Skeletal muscle tissue (tissue), 4 donors: ENCODE measurements around the gene TMEM181. TPM values are rescaled to one million over a fixed set of nuclear protein-coding genes. Genes with fewer than 3 reads are reported as not detected.
"Not testable (repeated sequence)": the region's sequence is repeated elsewhere in the genome, so short reads cannot be mapped to it uniquely, and the experiment has no call there.

Source experiments
- H3K27ac ChIP-seq: one replicate; pipeline ENCODE4 v1.7.0; 2013; ENCODE audit warnings: mild to moderate bottlenecking, low read depth, low read length, inconsistent platforms
- H3K27me3 ChIP-seq, 3 donors: one replicate each; pipeline ENCODE4 v1.7.0; 2013; ENCODE audit warnings: low read length in 3 of 3; ENCODE audit not compliant: control insufficient read depth in 3 of 3, insufficient read depth in 3 of 3
- H3K36me3 ChIP-seq, 3 donors: one replicate each; pipeline ENCODE4 v1.7.0; 2013; ENCODE audit warnings: low read length in 3 of 3; ENCODE audit not compliant: control insufficient read depth in 3 of 3, insufficient read depth in 3 of 3
- H3K4me1 ChIP-seq, 3 donors: one replicate each; pipeline ENCODE4 v1.7.0; 2013; ENCODE audit warnings: low read length in 3 of 3, mild to moderate bottlenecking in 3 of 3; ENCODE audit not compliant: control insufficient read depth in 3 of 3, insufficient read depth in 3 of 3
- H3K4me3 ChIP-seq, 3 donors: one replicate each; pipeline ENCODE4 v1.7.0; 2013; ENCODE audit warnings: low read length in 3 of 3
- H3K9ac ChIP-seq, 3 donors: one replicate each; pipeline ENCODE4 v1.7.0; 2013; ENCODE audit warnings: low read length in 3 of 3, mild to moderate bottlenecking in 3 of 3, moderate library complexity in 2 of 3, low read depth in 1 of 3
- H3K9me3 ChIP-seq, 3 donors: one replicate each; pipeline ENCODE4 v1.7.0; 2013; ENCODE audit warnings: low read length in 3 of 3; ENCODE audit not compliant: control insufficient read depth in 3 of 3
- total RNA-seq: library from RNA; depleted of rRNA; stranded (reverse); fragments of >200 nt; gene quantifications from one replicate; pipeline ENCODE4 v1.2.3, GENCODE V29; 2014
- donor health status: Osteomylitis.

The TMEM181 gene
- total RNA-seq, 1 donor from 2014 or later: 17.2 TPM

DNA sequence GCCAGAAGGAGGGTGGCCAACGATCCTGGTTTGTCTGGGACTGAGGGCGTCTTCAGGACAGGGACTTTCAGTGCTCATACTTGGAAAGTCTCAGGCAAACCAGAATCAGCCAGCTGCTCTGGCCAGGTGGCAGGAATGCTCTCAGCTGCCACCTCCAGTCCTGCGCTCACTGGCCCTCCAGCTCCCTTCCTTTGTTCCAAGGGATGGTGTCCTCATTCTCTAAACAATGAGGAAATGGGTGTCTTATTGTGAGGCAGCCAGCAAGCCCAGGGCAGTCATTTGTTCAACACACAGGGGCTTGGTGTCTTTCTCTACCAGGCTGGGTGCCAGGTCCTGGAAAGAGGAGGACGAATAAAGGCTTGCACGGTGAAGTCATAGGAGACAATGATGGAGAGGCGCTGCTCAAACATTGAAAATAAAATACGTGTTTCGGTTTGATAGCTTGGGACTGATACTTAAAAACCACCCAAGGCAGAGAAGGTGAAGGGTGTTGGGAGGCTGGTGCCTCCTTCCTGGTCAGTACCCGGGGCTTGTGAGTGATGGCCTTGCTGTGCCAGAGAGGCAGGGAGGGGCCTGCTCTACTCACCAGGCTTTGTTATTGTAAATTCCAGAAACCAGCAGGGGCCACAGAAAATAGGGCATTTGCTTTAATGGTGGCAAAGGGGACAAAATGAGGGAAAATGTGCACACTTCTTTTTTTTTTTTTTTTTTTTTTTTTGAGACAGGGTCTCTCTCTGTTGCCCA lies 11.3 kb upstream of the TMEM181 start:
- no peak overlapping the region for H3K9ac ChIP-seq
- no peaks in the 10 kb centered on the region for H3K36me3 ChIP-seq
- no peaks in the 10 kb centered on the region for H3K4me1 ChIP-seq
- no peak overlapping the region for H3K4me3 ChIP-seq
- peaks cover 0 to 6% (median 3%) of the 10 kb centered on the region in 3 donors for H3K27me3 ChIP-seq
- H3K9me3 ChIP-seq: no peaks in the 10 kb centered on the region
- H3K27ac ChIP-seq: no peak overlapping the region

DNA sequence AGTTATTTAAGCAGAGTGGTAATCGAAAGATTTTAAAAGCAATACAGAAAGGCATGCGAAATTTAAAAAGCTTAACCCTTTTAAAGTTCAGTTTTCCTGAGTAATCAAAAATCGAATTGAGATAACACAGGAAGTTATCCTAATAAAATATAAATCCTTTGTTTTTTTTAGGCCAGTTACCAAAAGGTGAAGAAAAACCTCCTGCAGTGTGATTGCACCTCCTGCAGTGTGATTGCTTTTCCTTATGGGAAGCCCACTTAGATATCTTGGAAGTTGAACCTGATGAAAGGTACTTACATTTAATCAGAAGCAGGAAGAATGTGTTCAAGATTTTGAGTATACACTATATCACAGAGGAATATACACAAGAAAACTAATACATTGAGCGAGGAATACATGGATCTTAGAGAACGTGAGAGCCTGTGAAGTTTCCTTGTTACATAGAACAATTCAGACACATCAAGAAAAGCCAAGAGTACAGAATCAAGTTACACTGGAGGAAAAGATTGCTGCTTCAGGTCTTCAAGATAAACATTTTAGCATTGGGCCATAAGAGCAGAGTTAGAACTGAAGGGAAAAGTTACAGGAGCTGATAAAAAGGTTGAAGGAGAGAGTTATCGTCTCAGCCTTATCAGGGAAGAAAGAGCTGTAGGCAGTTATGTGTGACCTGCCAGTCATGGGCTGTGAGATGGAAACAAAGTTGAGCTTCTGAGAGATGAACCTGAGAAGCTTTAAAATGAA lies 7.7 kb upstream of the TMEM181 start:
- H3K9me3 ChIP-seq: no peaks in the 10 kb centered on the region
- H3K4me3 ChIP-seq: no peak overlapping the region
- no peak overlapping the region for H3K9ac ChIP-seq
- H3K27me3 ChIP-seq: peaks cover 0 to 3% (median 0%) of the 10 kb centered on the region in 3 donors
- H3K36me3 ChIP-seq: no peaks in the 10 kb centered on the region
- H3K4me1 ChIP-seq: no peaks in the 10 kb centered on the region
- no peak overlapping the region for H3K27ac ChIP-seq

DNA sequence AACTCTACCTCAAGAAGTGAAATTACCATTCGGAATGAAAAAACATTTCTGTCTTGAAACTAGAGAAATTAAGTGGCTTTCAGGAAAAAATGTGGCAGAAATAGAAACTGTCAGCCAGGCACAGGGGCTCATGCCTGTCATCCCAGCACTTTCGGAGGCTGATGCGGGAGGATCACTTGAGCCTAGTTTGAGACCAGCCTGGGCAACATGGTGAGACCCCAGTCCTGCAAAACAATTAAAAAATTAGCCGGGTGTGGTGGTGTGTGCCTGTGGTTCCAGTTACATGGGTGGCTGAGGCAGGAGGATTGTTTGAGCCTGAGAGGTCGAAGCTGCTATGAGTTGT lies 7.1 kb upstream of the TMEM181 start:
- Histone ChIP-seq H3K4me3 (no peak overlapping the region), H3K27ac (no peak overlapping the region), H3K9ac (no peak overlapping the region), H3K4me1 (no peaks in the 10 kb centered on the region), H3K36me3 (no peaks in the 10 kb centered on the region), H3K9me3 (no peaks in the 10 kb centered on the region), H3K27me3 (peaks cover 0 to 3% (median 0%) of the 10 kb centered on the region in 3 donors)

DNA sequence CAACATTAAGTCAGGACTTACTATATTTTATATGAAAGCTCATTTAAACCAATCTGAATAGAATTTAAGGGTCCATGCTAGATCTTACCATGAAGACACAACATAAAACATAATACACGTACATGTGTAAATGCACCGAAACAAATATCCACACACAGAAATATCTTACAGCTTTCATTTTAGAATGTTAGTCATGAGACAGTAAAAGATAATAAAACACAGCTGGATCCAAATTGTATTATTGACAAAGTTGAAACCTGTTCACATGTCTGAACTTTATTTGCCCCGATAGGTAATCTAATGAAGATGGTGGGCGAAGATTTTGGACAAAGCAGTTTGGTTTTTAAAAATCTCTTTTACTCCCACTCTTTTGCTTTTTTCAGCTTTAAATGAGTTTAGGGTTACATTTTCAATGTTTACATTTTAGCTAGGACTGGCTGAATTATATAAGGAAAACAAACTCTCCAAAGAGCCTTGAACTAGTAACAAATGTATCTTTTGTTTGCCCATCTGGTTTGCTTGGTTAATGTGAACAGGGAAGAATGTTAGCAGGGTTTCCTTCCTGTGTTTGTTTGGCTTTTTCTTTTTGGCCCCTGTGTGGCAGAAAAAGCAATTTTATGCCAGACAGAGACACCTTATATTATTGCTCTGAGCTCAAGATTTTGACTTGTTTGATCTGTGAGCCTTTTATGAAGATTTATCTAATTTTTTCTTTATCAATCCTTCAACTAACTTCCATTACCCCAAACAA lies 5.1 kb upstream of the TMEM181 start:
- H3K9ac ChIP-seq: no peak overlapping the region
- H3K36me3 ChIP-seq: no peaks in the 10 kb centered on the region
- peaks cover 0 to 3% (median 0%) of the 10 kb centered on the region in 3 donors for H3K27me3 ChIP-seq
- H3K4me1 ChIP-seq: peaks cover 4 to 6% (median 4%) of the 10 kb centered on the region in 3 donors
- no peak overlapping the region for H3K27ac ChIP-seq
- H3K9me3 ChIP-seq: no peaks in the 10 kb centered on the region
- H3K4me3 ChIP-seq: no peak overlapping the region

DNA sequence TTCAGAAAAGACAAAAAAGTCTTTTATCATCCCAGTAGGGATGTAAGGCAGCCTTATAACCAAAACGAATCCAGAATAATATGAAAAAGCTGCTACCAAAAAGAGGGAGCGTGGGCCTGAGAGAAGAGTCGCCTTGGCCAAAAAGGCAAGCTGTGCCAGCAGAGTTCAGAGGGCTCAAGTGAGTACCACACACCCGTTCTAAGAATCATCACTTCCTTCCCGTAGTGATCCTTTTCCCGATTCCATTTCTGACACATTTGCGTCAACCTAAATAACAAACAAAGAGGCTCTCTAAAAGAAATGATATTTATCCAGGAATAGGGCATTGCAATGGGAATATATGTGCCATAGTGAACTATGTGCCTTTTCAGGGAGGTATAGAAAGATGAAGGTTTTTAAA lies 3.8 kb upstream of the TMEM181 start:
- Histone ChIP-seq H3K36me3 (no peaks in the 10 kb centered on the region), H3K27me3 (peaks cover 0 to 3% (median 0%) of the 10 kb centered on the region in 3 donors), H3K9ac (no peak overlapping the region), H3K4me3 (no peak overlapping the region), H3K9me3 (no peaks in the 10 kb centered on the region), H3K27ac (no peak overlapping the region), H3K4me1 (peaks cover 8 to 12% (median 10%) of the 10 kb centered on the region in 3 donors)

- H3K9ac ChIP-seq: not testable (repeated sequence)
- peaks cover 13 to 22% (median 20%) of the 10 kb centered on the region in 3 donors for H3K4me1 ChIP-seq
Measured at GRCh38 chr6:158557110-158557509, 2.8 kb upstream of the TMEM181 start.

GRCh38 chr6:158557927-158558326 lies 2.0 kb upstream of the TMEM181 start:
- no peak overlapping the region for H3K27ac ChIP-seq
- H3K4me3 ChIP-seq: no peak overlapping the region
- no peaks in the 10 kb centered on the region for H3K36me3 ChIP-seq
- no peaks in the 10 kb centered on the region for H3K9me3 ChIP-seq
- peaks cover 13 to 26% (median 26%) of the 10 kb centered on the region in 3 donors for H3K4me1 ChIP-seq
- H3K27me3 ChIP-seq: peaks cover 0 to 3% (median 0%) of the 10 kb centered on the region in 3 donors
- no peak overlapping the region for H3K9ac ChIP-seq

More at GRCh38 chr6:158557110-158557509, 2.8 kb upstream of the TMEM181 start:
- H3K4me3 ChIP-seq, H3K27ac ChIP-seq, H3K27me3 ChIP-seq, H3K9me3 ChIP-seq, H3K36me3 ChIP-seq: not testable (repeated sequence)

DNA sequence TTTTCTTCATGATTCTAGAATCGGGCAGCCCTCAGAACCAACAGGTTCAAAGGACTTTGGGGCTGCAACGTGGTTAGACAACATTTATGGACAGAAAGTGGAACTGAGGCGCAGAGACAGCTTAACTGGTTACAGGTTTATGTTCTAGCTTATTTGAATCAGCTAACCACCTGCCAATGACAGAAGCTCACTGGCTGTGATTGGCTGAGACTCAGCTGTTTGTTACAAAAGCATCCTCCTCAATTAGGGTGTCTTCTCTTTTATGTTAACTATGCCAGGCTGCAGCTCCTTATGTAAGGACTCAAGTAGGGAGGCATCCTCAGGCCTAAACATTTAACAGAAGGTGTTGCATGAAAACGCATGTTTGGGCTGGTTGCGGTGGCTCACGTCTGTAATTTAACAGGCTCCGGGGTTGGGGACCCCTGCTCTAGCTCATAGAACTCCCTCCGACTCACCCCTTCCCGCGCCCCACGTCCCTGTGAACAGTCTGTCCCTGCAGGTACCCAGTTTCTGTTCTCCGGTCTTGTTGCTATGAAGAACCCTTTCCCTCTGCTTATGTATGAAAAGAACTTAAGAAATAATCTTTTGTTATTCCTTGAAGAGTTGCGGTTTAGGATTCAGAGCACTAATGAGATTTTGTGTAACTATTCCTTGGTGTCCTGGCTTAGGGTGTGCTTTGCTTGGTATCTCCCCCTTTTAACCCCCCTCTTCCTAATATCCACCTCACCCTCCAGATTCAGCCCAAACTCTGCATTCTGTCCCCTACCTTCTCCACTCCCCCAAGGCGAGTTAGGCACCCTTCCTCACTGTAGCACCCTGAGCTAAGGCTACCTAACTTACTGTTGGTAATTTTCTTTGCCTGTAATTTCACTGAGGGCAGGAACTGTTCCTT lies 1.2 kb upstream of the TMEM181 start:
- Histone ChIP-seq H3K4me3 (no peak overlapping the region), H3K9ac (no peak overlapping the region), H3K36me3 (no peaks in the 10 kb centered on the region), H3K27ac (no peak overlapping the region), H3K4me1 (peaks cover 13 to 31% (median 26%) of the 10 kb centered on the region in 3 donors), H3K9me3 (no peaks in the 10 kb centered on the region), H3K27me3 (peaks cover 0 to 3% (median 0%) of the 10 kb centered on the region in 3 donors)

GRCh38 chr6:158559338-158559894 lies 475 bp upstream of the TMEM181 start:
- H3K27ac ChIP-seq: peak overlapping the region; percentile 34
- no peaks in the 10 kb centered on the region for H3K9me3 ChIP-seq
- H3K27me3 ChIP-seq: peaks cover 0 to 3% (median 0%) of the 10 kb centered on the region in 3 donors
- peak overlapping the region; percentile 73 to 85 (median 79) for H3K9ac ChIP-seq
- H3K4me3 ChIP-seq: peak overlapping the region; percentile 83 to 91 (median 91)
- H3K36me3 ChIP-seq: no peaks in the 10 kb centered on the region
- peaks cover 13 to 31% (median 26%) of the 10 kb centered on the region in 3 donors for H3K4me1 ChIP-seq
